Type B pancreatic cell (in vitro differentiated cells): Measurements from ENCODE around the gene PRR15L. TPM values are rescaled to one million over a fixed set of nuclear protein-coding genes. Genes with fewer than 3 reads are reported as not detected.

Experiments
- DNase-seq: peaks from one replicate; pipeline ENCODE4 v3.0.0; 2021; ENCODE audit warnings: mixed read lengths; ENCODE audit not compliant: unreplicated experiment; ENCODE audit errors: extremely low spot score
- H3K27ac Mint-ChIP-seq: 2 replicates; pipeline ENCODE4 v1.8.0; 2021; ENCODE audit warnings: mild to moderate bottlenecking, mixed read lengths
- H3K27me3 Mint-ChIP-seq: 2 replicates; pipeline ENCODE4 v1.8.0; 2021; ENCODE audit warnings: mixed read lengths
- H3K36me3 Mint-ChIP-seq: 2 replicates; pipeline ENCODE4 v1.8.0; 2021; ENCODE audit warnings: mixed read lengths
- H3K4me1 Mint-ChIP-seq: one replicate; pipeline ENCODE4 v1.8.0; 2021; ENCODE audit warnings: mixed read lengths; ENCODE audit not compliant: unreplicated experiment
- H3K4me3 Mint-ChIP-seq: 2 replicates; pipeline ENCODE4 v1.8.0; 2021; ENCODE audit warnings: mild to moderate bottlenecking, mixed read lengths
- H3K9me3 Mint-ChIP-seq: 2 replicates; pipeline ENCODE4 v1.8.0; 2021; ENCODE audit warnings: mixed read lengths
- total RNA-seq: library from RNA; stranded (reverse); gene quantifications from 2 replicates; pipeline ENCODE4 v1.2.1, GENCODE V29; 2021; ENCODE audit warnings: low replicate concordance
- TF ChIP-seq, protein P1 (sequence below): fragments of 200-600 bp; sonication (generic); conservative IDR thresholded peaks from 2 replicates; pipeline ENCODE4 v1.5.0; 2021; ENCODE audit warnings: antibody characterized with exemption, mild to moderate bottlenecking

Gene PRR15L
- total RNA-seq, 1 donor from 2014 or later = 20.0 TPM

DNA sequence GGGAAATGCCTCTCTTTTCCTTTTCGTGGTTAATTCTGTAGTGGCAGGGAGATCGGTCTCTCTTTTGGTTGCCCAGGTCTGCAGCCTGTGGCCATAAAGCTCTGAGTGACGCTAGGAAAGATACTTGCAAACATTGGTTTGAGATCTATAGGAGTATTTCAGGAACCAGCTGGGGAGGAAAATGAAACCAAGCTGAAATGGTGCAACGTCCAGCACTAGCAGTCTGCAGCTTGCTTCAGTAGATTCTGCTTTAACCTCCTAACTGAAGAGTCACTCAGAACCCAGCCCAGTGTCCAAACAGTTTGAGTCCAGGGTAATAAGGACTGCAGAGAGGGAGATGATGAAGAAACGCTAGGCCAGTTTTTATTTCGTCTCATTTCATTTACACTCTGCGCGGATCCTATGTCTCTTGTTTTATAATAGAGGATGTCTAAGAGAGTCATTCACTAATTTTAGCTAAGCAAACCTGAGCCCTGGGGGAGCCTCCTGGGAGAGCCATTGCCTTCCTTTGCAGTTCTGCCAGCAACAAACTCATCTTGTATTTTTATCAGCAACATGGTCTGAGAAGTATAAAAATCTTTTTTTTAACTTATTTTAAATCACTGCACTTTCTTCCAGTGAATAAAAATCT, 49.6 kb downstream of the PRR15L start:
- Mint-ChIP-seq H3K36me3 (peaks cover 1% of the 10 kb centered on the region), H3K4me1 (no peaks in the 10 kb centered on the region), H3K9me3 (no peaks in the 10 kb centered on the region), H3K27ac (no peak overlapping the region), H3K4me3 (no peak overlapping the region), H3K27me3 (no peaks in the 10 kb centered on the region)
- DNase-seq = no peak
- TF ChIP-seq, protein P1, sequence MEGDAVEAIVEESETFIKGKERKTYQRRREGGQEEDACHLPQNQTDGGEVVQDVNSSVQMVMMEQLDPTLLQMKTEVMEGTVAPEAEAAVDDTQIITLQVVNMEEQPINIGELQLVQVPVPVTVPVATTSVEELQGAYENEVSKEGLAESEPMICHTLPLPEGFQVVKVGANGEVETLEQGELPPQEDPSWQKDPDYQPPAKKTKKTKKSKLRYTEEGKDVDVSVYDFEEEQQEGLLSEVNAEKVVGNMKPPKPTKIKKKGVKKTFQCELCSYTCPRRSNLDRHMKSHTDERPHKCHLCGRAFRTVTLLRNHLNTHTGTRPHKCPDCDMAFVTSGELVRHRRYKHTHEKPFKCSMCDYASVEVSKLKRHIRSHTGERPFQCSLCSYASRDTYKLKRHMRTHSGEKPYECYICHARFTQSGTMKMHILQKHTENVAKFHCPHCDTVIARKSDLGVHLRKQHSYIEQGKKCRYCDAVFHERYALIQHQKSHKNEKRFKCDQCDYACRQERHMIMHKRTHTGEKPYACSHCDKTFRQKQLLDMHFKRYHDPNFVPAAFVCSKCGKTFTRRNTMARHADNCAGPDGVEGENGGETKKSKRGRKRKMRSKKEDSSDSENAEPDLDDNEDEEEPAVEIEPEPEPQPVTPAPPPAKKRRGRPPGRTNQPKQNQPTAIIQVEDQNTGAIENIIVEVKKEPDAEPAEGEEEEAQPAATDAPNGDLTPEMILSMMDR = no peak

DNA sequence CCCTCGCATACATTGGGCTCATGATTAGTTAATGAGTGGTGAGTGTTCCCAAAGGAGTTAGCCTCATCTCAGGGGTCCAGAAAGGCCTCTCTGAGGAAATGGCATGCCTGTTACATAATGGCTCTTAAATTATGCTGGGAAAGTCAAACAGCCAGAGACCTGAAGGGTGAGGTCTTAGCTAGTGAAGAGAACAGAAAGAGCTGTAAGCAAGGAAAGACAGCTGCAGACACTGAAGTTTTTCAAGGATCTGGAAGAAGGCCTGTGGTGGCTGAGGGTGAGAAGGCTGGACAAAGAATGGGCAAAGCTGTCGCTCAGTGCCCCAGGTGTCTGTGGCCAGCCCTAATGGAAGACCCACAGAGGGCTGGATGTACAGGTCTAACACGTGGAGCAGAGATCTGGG, 51.2 kb downstream of the PRR15L start:
- H3K27me3 Mint-ChIP-seq = no peaks in the 10 kb centered on the region
- TF ChIP-seq, protein P1 = no peak
- no peak overlapping the region for H3K4me3 Mint-ChIP-seq
- no peaks in the 10 kb centered on the region for H3K9me3 Mint-ChIP-seq
- H3K36me3 Mint-ChIP-seq = peaks cover 13% of the 10 kb centered on the region
- no peak for DNase-seq
- H3K4me1 Mint-ChIP-seq = peaks cover 11% of the 10 kb centered on the region
- H3K27ac Mint-ChIP-seq = no peak overlapping the region

DNA sequence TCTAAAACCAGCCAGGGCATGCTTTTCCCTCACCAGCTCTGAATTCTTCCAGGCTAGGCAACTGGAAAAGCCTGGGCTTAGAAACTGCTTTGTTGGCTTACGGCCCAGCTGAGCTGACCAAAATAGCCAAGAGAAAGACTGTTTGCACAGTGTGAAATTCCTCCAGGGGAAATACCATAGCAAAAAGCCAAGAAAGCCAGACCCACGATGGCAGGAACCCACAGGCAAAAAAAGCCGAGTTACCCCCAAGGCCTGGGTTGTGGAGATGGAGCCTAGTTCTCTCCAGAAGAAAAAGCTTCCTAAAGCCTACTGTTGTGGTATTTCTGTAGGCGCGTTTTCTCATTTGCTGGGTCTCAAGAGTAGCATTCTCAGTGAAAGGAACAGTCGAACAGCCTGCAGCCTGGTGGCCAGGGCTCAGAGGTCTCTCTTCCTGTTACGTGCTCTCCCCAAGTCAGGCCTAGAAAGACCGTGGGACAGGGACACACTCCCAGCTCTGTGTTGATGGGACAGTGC, 52.4 kb downstream of the PRR15L start:
- H3K36me3 Mint-ChIP-seq = peaks cover 13% of the 10 kb centered on the region
- no peaks in the 10 kb centered on the region for H3K9me3 Mint-ChIP-seq
- H3K4me3 Mint-ChIP-seq = no peak overlapping the region
- H3K27ac Mint-ChIP-seq = no peak overlapping the region
- no peaks in the 10 kb centered on the region for H3K27me3 Mint-ChIP-seq
- peaks cover 11% of the 10 kb centered on the region for H3K4me1 Mint-ChIP-seq
- TF ChIP-seq, protein P1 = no peak
- DNase-seq = no peak

DNA sequence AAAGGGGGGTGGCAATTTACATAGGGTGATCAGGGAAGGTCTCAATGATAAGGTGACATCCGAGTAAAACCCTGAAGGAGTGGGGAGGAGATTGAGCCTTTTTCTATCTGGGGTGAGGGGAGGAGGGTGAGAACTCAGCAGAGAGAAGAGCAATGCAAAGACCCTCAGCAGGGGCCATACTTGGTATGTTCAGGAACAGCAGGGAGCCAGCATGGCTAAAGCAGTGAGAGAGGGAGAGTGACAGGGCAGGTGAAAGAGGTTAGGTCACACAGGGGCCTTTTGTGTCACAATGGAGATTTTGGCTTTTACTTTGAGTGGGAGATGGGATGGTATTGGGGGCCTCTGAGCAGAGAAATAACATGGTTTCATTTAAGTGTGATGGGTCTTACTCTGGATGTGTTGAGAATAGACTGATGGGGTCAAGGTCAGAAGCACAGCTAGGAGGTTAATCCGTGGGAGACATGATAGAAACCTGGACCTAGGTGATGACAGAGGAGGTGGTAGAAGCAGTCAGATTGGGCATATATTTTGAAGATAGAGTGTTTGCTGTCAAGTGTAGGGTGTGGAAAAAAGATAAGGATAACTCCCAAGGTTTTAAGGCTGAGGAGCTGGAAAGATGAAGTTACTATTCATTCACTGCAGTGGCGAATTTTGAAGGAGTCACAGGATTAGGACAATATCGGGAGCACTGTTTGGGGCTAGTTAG, 55.5 kb downstream of the PRR15L start:
- Mint-ChIP-seq H3K27me3 (no peaks in the 10 kb centered on the region), H3K27ac (no peak overlapping the region), H3K36me3 (peaks cover 16% of the 10 kb centered on the region), H3K4me3 (no peak overlapping the region), H3K4me1 (peaks cover 19% of the 10 kb centered on the region), H3K9me3 (no peaks in the 10 kb centered on the region)
- DNase-seq = no peak
- TF ChIP-seq, protein P1 = no peak

Other genes starting within 250 kb of the PRR15L start
- gene TBX21, start 224.6 kb downstream of the PRR15L start, total RNA-seq = not detected in 2 replicates
- 9.1 and 20.3 TPM in 2 replicates for gene OSBPL7, start 136.1 kb downstream of the PRR15L start, total RNA-seq
- gene MRPL10, start 126.3 kb downstream of the PRR15L start, total RNA-seq = 37.7 and 49.4 TPM in 2 replicates
- 0.64 and 2.8 TPM in 2 replicates for gene LRRC46, start 126.2 kb downstream of the PRR15L start, total RNA-seq
- 34.9 and 45.2 TPM in 2 replicates for gene SCRN2, start 116.6 kb downstream of the PRR15L start, total RNA-seq
- gene SP6, start 106.7 kb downstream of the PRR15L start, total RNA-seq = 19.3 and 75.1 TPM in 2 replicates
- gene SP2, start 61.6 kb downstream of the PRR15L start, total RNA-seq = 16.9 and 22.0 TPM in 2 replicates
- 12.8 and 16.3 TPM in 2 replicates for gene PNPO, start 16.3 kb downstream of the PRR15L start, total RNA-seq
- 187 and 217 TPM in 2 replicates for gene CDK5RAP3, start 13.2 kb upstream of the PRR15L start, total RNA-seq
- 1.9 and 5.7 TPM in 2 replicates for gene COPZ2, start 79.9 kb upstream of the PRR15L start, total RNA-seq
- gene NFE2L1, start 90.5 kb upstream of the PRR15L start, total RNA-seq = 99.1 and 111 TPM in 2 replicates
- 72.8 and 154 TPM in 2 replicates for gene CBX1, start 143.6 kb upstream of the PRR15L start, total RNA-seq
- 16.2 and 19.1 TPM in 2 replicates for gene SNX11, start 149.9 kb upstream of the PRR15L start, total RNA-seq